Mesenchymal stem cell (in vitro differentiated cells and primary cell): ENCODE measurements around the gene CFAP100.

Experiments used
- DNase-seq: peaks from one replicate; pipeline ENCODE4 v3.0.0-alpha.2; 2013
- H2AFZ ChIP-seq: one replicate; pipeline ENCODE4 v1.6.1; 2013; ENCODE audit warnings: low read depth, mild to moderate bottlenecking, control low read depth, inconsistent platforms, low read length, moderate library complexity
- H2AK5ac ChIP-seq: 2 replicates; pipeline ENCODE4 v1.6.1; 2013; ENCODE audit warnings: low read length, moderate library complexity, mild to moderate bottlenecking, inconsistent platforms; ENCODE audit not compliant: severe bottlenecking
- H2BK120ac ChIP-seq: one replicate; pipeline ENCODE4 v1.6.1; 2013; ENCODE audit warnings: low read depth, mild to moderate bottlenecking, inconsistent platforms, low read length, moderate library complexity
- H2BK12ac ChIP-seq, 2 experiments: one replicate each; pipeline ENCODE4 v1.6.1; 2013; ENCODE audit warnings: inconsistent platforms in 2 of 2, low read length in 2 of 2, mild to moderate bottlenecking in 2 of 2, moderate library complexity in 2 of 2, control low read depth in 1 of 2
- H2BK15ac ChIP-seq: one replicate; pipeline ENCODE4 v1.6.1; 2013; ENCODE audit warnings: mild to moderate bottlenecking, low read depth, inconsistent platforms; ENCODE audit not compliant: poor library complexity, severe bottlenecking
- H2BK5ac ChIP-seq: 2 replicates; pipeline ENCODE4 v1.6.1; 2013; ENCODE audit warnings: low read depth, mild to moderate bottlenecking, low read length, control low read depth, inconsistent platforms; ENCODE audit not compliant: poor library complexity, severe bottlenecking
- H3K14ac ChIP-seq, 2 experiments: one replicate each; pipeline ENCODE4 v1.6.1; 2013; ENCODE audit warnings: inconsistent platforms in 2 of 2, low read length in 2 of 2, control low read depth in 1 of 2, mild to moderate bottlenecking in 1 of 2, moderate library complexity in 1 of 2
- H3K18ac ChIP-seq, 2 experiments: one replicate each; pipeline ENCODE4 v1.6.1; 2013; ENCODE audit warnings: inconsistent platforms in 2 of 2, low read length in 2 of 2, control low read depth in 1 of 2, low read depth in 1 of 2, mild to moderate bottlenecking in 1 of 2
- H3K23ac ChIP-seq, 2 experiments: one replicate each; pipeline ENCODE4 v1.6.1; 2013; ENCODE audit warnings: inconsistent platforms in 2 of 2, low read length in 2 of 2, mild to moderate bottlenecking in 2 of 2, moderate library complexity in 2 of 2, control low read depth in 1 of 2
- H3K27ac ChIP-seq: 2 replicates; pipeline ENCODE4 v1.5.1; 2013; ENCODE audit warnings: mild to moderate bottlenecking, moderate library complexity, low read length, control low read depth, inconsistent platforms; ENCODE audit not compliant: poor library complexity, severe bottlenecking
- H3K27me3 ChIP-seq, 2 experiments: 2 replicates each; pipeline versions ENCODE4 v1.6.1 to v1.7.0; 2013; ENCODE audit warnings: low read length in 2 of 2, mild to moderate bottlenecking in 2 of 2, moderate library complexity in 2 of 2, control low read depth in 1 of 2, inconsistent platforms in 1 of 2; ENCODE audit not compliant: control insufficient read depth in 1 of 2, insufficient read depth in 1 of 2
- H3K36me3 ChIP-seq, 2 experiments: 2 replicates each; pipeline versions ENCODE4 v1.6.1 to v1.7.0; 2013; ENCODE audit warnings: low read length in 2 of 2, control low read depth in 1 of 2, inconsistent platforms in 1 of 2, low read depth in 1 of 2, mild to moderate bottlenecking in 1 of 2; ENCODE audit not compliant: insufficient read depth in 2 of 2, control insufficient read depth in 1 of 2
- H3K4ac ChIP-seq, 2 experiments: one replicate each; pipeline ENCODE4 v1.6.1; 2013; ENCODE audit warnings: inconsistent platforms in 2 of 2, low read length in 2 of 2, mild to moderate bottlenecking in 2 of 2, moderate library complexity in 2 of 2, control low read depth in 1 of 2, low read depth in 1 of 2
- H3K4me1 ChIP-seq: 2 replicates; pipeline ENCODE4 v1.6.1; 2013; ENCODE audit warnings: low read depth, low read length, control low read depth; ENCODE audit not compliant: control insufficient read depth, insufficient read depth
- H3K4me2 ChIP-seq: 2 replicates; pipeline ENCODE4 v1.6.1; 2013; ENCODE audit warnings: low read length, mild to moderate bottlenecking, inconsistent platforms; ENCODE audit not compliant: poor library complexity, severe bottlenecking
- H3K4me3 ChIP-seq, 2 experiments: 2 replicates each; pipeline versions ENCODE4 v1.5.1 to v1.7.0; 2013; ENCODE audit warnings: low read length in 2 of 2, mild to moderate bottlenecking in 2 of 2, control low read depth in 1 of 2, low read depth in 1 of 2; ENCODE audit not compliant: insufficient read depth in 1 of 2
- H3K79me1 ChIP-seq: replicated peaks from 2 replicates; pipeline ENCODE4 v1.6.1; 2013; ENCODE audit warnings: mild to moderate bottlenecking, control low read depth, low read length, inconsistent platforms; ENCODE audit not compliant: poor library complexity, severe bottlenecking
- H3K9ac ChIP-seq: 2 replicates; pipeline ENCODE4 v1.7.0; 2013; ENCODE audit warnings: mild to moderate bottlenecking, low read length, moderate library complexity
- H3K9me3 ChIP-seq: 2 replicates; pipeline ENCODE4 v1.7.0; 2013; ENCODE audit warnings: mild to moderate bottlenecking, low read length; ENCODE audit not compliant: control insufficient read depth
- H4K8ac ChIP-seq: one replicate; pipeline ENCODE4 v1.6.1; 2013; ENCODE audit warnings: inconsistent platforms, mild to moderate bottlenecking, low read length, moderate library complexity
- H4K91ac ChIP-seq: one replicate; pipeline ENCODE4 v1.6.1; 2013; ENCODE audit warnings: mild to moderate bottlenecking, low read length, inconsistent platforms
- WGBS: methylation state at CpG from one replicate; pipeline ENCODE4 v1.1.7; 2013; ENCODE audit warnings: mixed read lengths; 5-methylcytosine and 5-hydroxymethylcytosine counted together

The CFAP100 gene

GRCh38 chr3:126352476-126353454 lies 41.9 kb upstream of the CFAP100 start:
- H4K91ac ChIP-seq = peak overlapping the region; percentile 49
- H2BK12ac ChIP-seq = no peak overlapping the region
- peaks cover 4 to 30% of the 10 kb centered on the region in 2 experiments for H3K27me3 ChIP-seq
- H4K8ac ChIP-seq = no peak overlapping the region
- no peak overlapping the region for H2AK5ac ChIP-seq
- H2BK15ac ChIP-seq = no peak overlapping the region
- H3K27ac ChIP-seq = no peak overlapping the region
- H3K9me3 ChIP-seq = no peaks in the 10 kb centered on the region
- no peak overlapping the region for H2BK120ac ChIP-seq
- H3K36me3 ChIP-seq = no peaks in the 10 kb centered on the region
- no peak overlapping the region for H2AFZ ChIP-seq
- H3K23ac ChIP-seq = no peak overlapping the region
- H3K14ac ChIP-seq = no peak overlapping the region
- no peak overlapping the region for H2BK5ac ChIP-seq
- no peak overlapping the region for H3K4me2 ChIP-seq
- no peak overlapping the region for H3K4ac ChIP-seq
- no peak overlapping the region for H3K9ac ChIP-seq
- no peaks in the 10 kb centered on the region for H3K79me1 ChIP-seq
- no peak overlapping the region for H3K4me3 ChIP-seq
- WGBS = 89% methylated on average over 27 of the region's 27 CpGs
- no peak for DNase-seq
- H3K18ac ChIP-seq = no peak overlapping the region
- H3K4me1 ChIP-seq = peaks cover 19% of the 10 kb centered on the region

DNA sequence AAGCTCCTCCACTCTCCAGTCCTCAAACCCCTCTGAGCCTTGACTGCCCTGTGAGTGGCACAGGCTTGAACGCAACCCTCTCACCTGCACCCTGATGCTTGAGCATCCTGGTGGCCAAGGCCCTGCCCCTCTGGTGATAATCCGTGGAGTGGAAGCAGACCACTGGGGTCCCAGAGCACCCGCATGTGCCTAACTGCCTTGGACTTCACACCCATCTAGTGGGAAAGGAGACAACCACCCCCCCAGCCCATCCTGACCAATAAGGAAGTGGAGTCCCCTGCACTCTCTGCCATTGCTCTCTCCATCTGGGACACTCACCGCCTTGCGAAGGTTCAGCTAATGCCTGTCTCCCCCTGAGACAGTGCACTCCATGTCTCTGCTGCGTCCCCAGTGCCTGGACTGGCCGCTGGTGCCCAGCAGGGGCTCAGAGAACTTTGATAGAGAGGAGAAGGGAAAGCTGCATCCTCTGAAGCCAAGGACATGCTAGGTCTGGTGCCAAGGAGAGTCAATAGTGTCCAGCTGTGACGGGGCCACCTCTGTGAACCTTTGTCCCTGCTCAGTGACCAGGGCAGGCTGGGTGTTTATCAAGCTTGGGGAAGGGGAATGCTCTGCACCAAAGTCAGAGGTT lies 40.9 kb upstream of the CFAP100 start:
- Histone ChIP-seq H3K4me2 (no peak overlapping the region), H3K4me3 (no peak overlapping the region), H3K14ac (no peak overlapping the region), H2BK12ac (peak overlapping the region in 1 of 2 experiments; percentile 21), H3K4ac (no peak overlapping the region), H3K9me3 (no peaks in the 10 kb centered on the region), H4K8ac (no peak overlapping the region), H2BK120ac (no peak overlapping the region), H3K4me1 (peaks cover 24% of the 10 kb centered on the region), H3K36me3 (no peaks in the 10 kb centered on the region), H2BK5ac (no peak overlapping the region), H2BK15ac (no peak overlapping the region), H3K27ac (no peak overlapping the region), H2AK5ac (no peak overlapping the region), H3K79me1 (no peaks in the 10 kb centered on the region), H3K27me3 (peaks cover 13 to 40% of the 10 kb centered on the region in 2 experiments), H3K9ac (no peak overlapping the region), H3K23ac (no peak overlapping the region), H4K91ac (no peak overlapping the region), H3K18ac (no peak overlapping the region), H2AFZ (no peak overlapping the region)
- DNase-seq = no peak
- WGBS = 89% methylated on average over 8 of the region's 8 CpGs

DNA sequence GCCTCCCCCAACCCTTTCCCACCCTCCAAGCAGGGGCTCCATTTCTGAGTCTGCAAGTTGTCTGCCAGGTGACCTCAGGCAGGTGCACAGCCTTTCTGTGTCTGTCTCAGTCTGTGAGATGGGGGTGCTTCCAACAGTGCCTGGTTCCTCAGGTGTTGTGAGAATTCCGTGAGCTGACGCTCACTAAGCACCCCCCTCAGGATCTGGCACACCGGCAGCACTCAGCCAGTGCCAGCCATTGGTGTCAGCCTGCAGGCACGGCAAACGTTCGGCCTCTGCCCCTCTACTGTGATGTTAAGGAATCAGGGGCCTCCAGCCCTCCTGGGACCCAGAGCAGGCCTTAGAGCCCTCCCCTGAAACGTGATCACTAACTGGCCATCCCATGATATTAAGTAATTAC lies 39.9 kb upstream of the CFAP100 start:
- Histone ChIP-seq H3K4ac (no peak overlapping the region), H2BK5ac (no peak overlapping the region), H4K91ac (no peak overlapping the region), H2BK15ac (peak overlapping the region; percentile 62), H4K8ac (no peak overlapping the region), H3K27ac (no peak overlapping the region), H2BK120ac (no peak overlapping the region), H3K18ac (no peak overlapping the region), H3K4me3 (no peak overlapping the region), H2AFZ (no peak overlapping the region), H3K4me2 (no peak overlapping the region), H3K27me3 (peaks cover 22 to 41% of the 10 kb centered on the region in 2 experiments), H2AK5ac (no peak overlapping the region), H3K23ac (no peak overlapping the region), H3K79me1 (no peaks in the 10 kb centered on the region), H3K4me1 (peaks cover 24% of the 10 kb centered on the region), H3K14ac (no peak overlapping the region), H3K9ac (no peak overlapping the region), H3K9me3 (peaks cover 8% of the 10 kb centered on the region), H2BK12ac (no peak overlapping the region), H3K36me3 (no peaks in the 10 kb centered on the region)
- WGBS = 92% methylated on average over 6 of the region's 7 CpGs
- no peak for DNase-seq

DNA sequence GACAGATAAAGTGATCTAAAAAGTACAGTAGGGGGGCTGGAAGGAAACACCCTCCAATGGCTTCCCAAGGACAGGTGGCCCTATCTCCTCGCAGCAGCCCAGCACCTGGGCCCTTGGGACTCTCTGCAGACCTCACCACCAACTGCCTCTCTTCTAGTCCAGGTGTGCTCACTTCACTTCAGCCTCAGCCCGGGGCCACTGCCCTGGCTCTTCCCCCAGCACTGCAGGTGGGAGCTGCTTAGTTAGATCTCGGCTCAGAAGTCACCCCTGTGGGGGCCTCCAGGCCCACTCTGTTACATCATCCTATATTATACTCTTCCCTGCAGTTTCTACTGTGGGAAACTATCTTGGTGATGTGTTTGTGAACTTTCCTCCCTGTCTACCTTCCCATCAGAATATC lies 39.5 kb upstream of the CFAP100 start:
- DNase-seq = no peak
- Histone ChIP-seq H3K27me3 (peaks cover 27 to 46% of the 10 kb centered on the region in 2 experiments), H4K8ac (no peak overlapping the region), H2AFZ (no peak overlapping the region), H3K27ac (no peak overlapping the region), H3K4ac (no peak overlapping the region), H2BK120ac (no peak overlapping the region), H2BK15ac (no peak overlapping the region), H3K79me1 (no peaks in the 10 kb centered on the region), H3K4me3 (peak overlapping the region in 1 of 2 experiments; percentile 80), H2BK5ac (no peak overlapping the region), H3K23ac (no peak overlapping the region), H3K18ac (no peak overlapping the region), H4K91ac (no peak overlapping the region), H3K9me3 (peaks cover 10% of the 10 kb centered on the region), H3K14ac (no peak overlapping the region), H2AK5ac (no peak overlapping the region), H3K4me2 (no peak overlapping the region), H3K36me3 (no peaks in the 10 kb centered on the region), H3K4me1 (peaks cover 24% of the 10 kb centered on the region), H3K9ac (peak overlapping the region; percentile 79), H2BK12ac (peak overlapping the region in 1 of 2 experiments; percentile 33)
- 98% methylated on average over 2 of the region's 3 CpGs for WGBS
